Measurements from ENCODE around the gene STK39.
"Not testable (repeated sequence)": the region's sequence is repeated elsewhere in the genome, so short reads cannot be mapped to it uniquely, and the experiment has no call there.

The STK39 gene

GRCh38 chr2:168047091-168047690, 200.2 kb downstream of the STK39 start:
- in situ Hi-C loops (cut with MboI; ENCODE audit: low pct_unique_long_range_greater_than_20kb, low sequenced_read_pairs, unreplicated experiment) = no loop called here
- TF ChIP-seq CTCF (IDR thresholded peaks at IDR 0.05; ENCODE audit: extremely low read depth, insufficient read depth, missing control alignments) = no peak
- no peak for DNase-seq (ENCODE audit: low spot score)

- TF ChIP-seq CTCF (IDR thresholded peaks at IDR 0.05; ENCODE audit: extremely low read depth, insufficient read depth, missing control alignments) = no peak
- in situ Hi-C loops (cut with MboI; ENCODE audit: low pct_unique_long_range_greater_than_20kb, low sequenced_read_pairs, unreplicated experiment) = no loop called here
- no peak for DNase-seq (ENCODE audit: low spot score)
These were observed 202.8 kb downstream of the STK39 start for GRCh38 chr2:168044579-168044978.

GRCh38 chr2:168044176-168044575, 203.2 kb downstream of the STK39 start:
- DNase-seq (ENCODE audit: low spot score) = no peak
- in situ Hi-C loops (cut with MboI; ENCODE audit: low pct_unique_long_range_greater_than_20kb, low sequenced_read_pairs, unreplicated experiment) = no loop called here
- TF ChIP-seq CTCF (IDR thresholded peaks at IDR 0.05; ENCODE audit: extremely low read depth, insufficient read depth, missing control alignments) = no peak

- in situ Hi-C loops (cut with MboI; ENCODE audit: low pct_unique_long_range_greater_than_20kb, low sequenced_read_pairs, unreplicated experiment) = not testable (repeated sequence)
These were observed 205.1 kb downstream of the STK39 start for GRCh38 chr2:168042127-168042824.

GRCh38 chr2:168039881-168040280, 207.5 kb downstream of the STK39 start:
- in situ Hi-C loops (cut with MboI; ENCODE audit: low pct_unique_long_range_greater_than_20kb, low sequenced_read_pairs, unreplicated experiment) = no loop called here
- no peak for TF ChIP-seq CTCF (IDR thresholded peaks at IDR 0.05; ENCODE audit: extremely low read depth, insufficient read depth, missing control alignments)

More at GRCh38 chr2:168042127-168042824, 205.1 kb downstream of the STK39 start:
- peak; percentile 52 for DNase-seq (ENCODE audit: low spot score)

GRCh38 chr2:168037778-168038177, 209.6 kb downstream of the STK39 start:
- no peak for DNase-seq (ENCODE audit: low spot score)
- in situ Hi-C loops (cut with MboI; ENCODE audit: low pct_unique_long_range_greater_than_20kb, low sequenced_read_pairs, unreplicated experiment) = no loop called here
- TF ChIP-seq CTCF (IDR thresholded peaks at IDR 0.05; ENCODE audit: extremely low read depth, insufficient read depth, missing control alignments) = no peak

More at GRCh38 chr2:168039881-168040280, 207.5 kb downstream of the STK39 start:
- DNase-seq (ENCODE audit: low spot score) = no peak

GRCh38 chr2:168035458-168035857, 211.9 kb downstream of the STK39 start:
- in situ Hi-C loops (cut with MboI; ENCODE audit: low pct_unique_long_range_greater_than_20kb, low sequenced_read_pairs, unreplicated experiment) = no loop called here
- TF ChIP-seq CTCF (IDR thresholded peaks at IDR 0.05; ENCODE audit: extremely low read depth, insufficient read depth, missing control alignments) = no peak
- no peak for DNase-seq (ENCODE audit: low spot score)
